Suppressor macrophage treated with lipopolysaccharide for 1 hour (primary cell): ENCODE data around the gene STIMATE.

Experiments used
- DNase-seq, 3 donors: peaks; one replicate each; pipeline ENCODE4 v3.0.0-alpha.2; 2020 to 2022

The STIMATE gene

GRCh38 chr3:52865994-52866393 lies 31.4 kb downstream of the STIMATE start:
- DNase-seq = no peak

DNA sequence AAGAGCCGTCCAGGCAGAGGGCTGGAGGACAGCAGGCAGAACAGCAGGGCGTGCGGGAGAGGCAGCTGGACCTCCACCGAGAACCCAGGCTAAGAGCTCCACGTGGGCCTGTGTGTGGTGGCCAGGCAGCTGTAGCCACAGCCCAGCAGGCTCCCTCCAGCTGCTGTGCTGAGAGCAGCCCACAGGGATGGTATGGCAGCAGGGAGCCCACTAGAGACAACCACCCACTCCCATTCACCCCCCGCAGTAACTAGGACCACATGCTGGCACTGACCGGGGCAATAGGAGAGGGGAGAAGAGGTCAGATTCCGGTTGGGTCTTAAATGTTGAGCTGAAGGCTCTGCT lies 37.0 kb downstream of the STIMATE start:
- no peak for DNase-seq

GRCh38 chr3:52859686-52860423 lies 37.5 kb downstream of the STIMATE start:
- DNase-seq = no peak

- no peak for DNase-seq
Observed at GRCh38 chr3:52857864-52858263, 39.5 kb downstream of the STIMATE start.

DNA sequence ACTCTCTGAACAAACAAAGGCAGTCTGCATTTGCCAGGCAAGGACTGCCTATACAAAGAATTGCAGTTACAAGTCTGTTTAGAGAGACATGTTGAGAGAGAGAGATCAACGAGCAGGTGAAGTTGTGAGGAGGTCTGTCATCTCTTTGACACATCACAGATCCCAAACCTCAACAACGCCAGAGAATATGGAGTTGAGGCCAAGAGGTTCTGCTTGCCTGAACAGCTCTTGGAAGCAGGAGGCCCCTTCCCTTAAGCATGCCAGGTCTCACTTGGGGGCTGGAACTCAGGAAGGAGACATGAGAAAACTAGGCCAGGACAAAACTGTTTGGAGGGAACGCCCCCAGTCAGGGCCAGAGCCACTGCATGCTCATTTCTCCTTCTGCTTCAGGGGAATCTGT lies 40.2 kb downstream of the STIMATE start:
- no peak for DNase-seq

GRCh38 chr3:52856666-52857065 lies 40.7 kb downstream of the STIMATE start:
- DNase-seq = no peak

GRCh38 chr3:52854013-52854412 lies 43.3 kb downstream of the STIMATE start:
- no peak for DNase-seq

- no peak for DNase-seq
Observed at GRCh38 chr3:52852419-52852818, 44.9 kb downstream of the STIMATE start.

DNA sequence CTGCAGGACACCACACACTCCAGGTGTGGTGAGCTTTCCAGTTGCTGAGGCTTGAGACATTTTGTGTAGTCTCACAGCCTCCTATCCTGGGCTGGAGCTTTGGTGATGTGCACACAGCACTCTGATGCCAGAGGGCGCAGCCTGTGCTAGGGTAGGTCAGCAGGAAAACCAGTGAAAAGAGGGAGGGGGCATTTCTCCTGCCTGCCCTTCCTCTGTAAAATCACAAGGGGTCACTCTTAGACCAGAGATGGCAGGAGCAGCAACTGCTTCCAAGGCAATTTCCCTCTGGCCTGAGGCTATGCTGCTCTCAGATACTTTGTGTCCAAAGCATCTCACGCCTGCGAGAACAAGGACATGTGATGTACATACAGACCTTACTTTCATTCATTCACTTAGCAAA lies 46.0 kb downstream of the STIMATE start:
- DNase-seq = peak; percentile 45 to 47 (median 45)

GRCh38 chr3:52849656-52850055 lies 47.7 kb downstream of the STIMATE start:
- no peak for DNase-seq

- peak; percentile 29 to 63 (median 44) for DNase-seq
Observed at GRCh38 chr3:52848617-52849016, 48.7 kb downstream of the STIMATE start.

DNA sequence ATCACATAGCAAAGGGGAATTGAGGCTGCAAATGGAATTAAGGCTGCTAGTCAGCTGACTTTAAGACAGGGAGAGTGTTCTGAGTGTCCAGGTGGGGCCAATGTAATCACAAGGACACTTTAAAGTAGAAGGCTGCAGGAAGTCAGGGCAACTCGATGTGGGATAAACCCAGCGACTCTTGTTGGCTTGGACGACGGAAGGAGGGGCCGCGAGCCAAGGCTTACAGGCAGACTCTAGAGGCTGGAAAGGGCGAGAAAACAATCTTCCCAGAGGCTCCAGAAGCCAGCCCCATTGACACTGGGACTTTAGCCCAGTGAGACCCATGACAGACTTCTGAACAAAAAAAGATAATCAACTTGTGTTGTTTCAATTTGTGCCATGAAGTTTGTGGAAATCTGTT lies 49.6 kb downstream of the STIMATE start:
- DNase-seq = no peak

GRCh38 chr3:52847241-52847640 lies 50.1 kb downstream of the STIMATE start:
- no peak for DNase-seq

- DNase-seq = no peak
Observed at GRCh38 chr3:52846432-52846965, 50.8 kb downstream of the STIMATE start.

- peak in 1 of 3 donors; percentile 22 for DNase-seq
Observed at GRCh38 chr3:52845691-52846431, 51.5 kb downstream of the STIMATE start.

GRCh38 chr3:52845157-52845556 lies 52.2 kb downstream of the STIMATE start:
- peak in 2 of 3 donors; percentile 21 to 28 for DNase-seq

GRCh38 chr3:52844290-52844975 lies 52.9 kb downstream of the STIMATE start:
- peak; percentile 50 to 63 (median 58) for DNase-seq

- no peak for DNase-seq
Observed at GRCh38 chr3:52843881-52844280, 53.5 kb downstream of the STIMATE start.

GRCh38 chr3:52843108-52843865 lies 54.1 kb downstream of the STIMATE start:
- DNase-seq = peak; percentile 43 to 56 (median 48)

DNA sequence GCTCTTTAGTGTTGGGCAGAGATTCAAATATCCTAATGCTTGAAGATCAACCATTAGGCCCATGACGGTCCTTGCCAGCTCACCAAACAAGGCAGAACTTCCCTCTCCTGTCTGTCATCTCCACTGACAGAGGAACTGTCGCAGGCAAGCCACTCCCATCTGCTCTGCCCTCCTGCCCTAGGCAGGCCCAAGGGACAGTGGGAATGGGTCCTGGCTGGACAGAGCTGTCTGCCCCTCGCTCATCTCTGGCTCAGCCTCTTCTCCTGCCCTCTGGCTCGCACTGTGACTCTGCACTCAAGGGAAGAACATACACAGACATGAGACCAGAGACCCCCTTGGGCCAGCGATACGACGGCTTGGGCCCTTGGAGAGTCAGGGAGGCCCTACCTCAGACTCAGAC lies 54.9 kb downstream of the STIMATE start:
- DNase-seq = peak; percentile 14 to 40 (median 25)

DNA sequence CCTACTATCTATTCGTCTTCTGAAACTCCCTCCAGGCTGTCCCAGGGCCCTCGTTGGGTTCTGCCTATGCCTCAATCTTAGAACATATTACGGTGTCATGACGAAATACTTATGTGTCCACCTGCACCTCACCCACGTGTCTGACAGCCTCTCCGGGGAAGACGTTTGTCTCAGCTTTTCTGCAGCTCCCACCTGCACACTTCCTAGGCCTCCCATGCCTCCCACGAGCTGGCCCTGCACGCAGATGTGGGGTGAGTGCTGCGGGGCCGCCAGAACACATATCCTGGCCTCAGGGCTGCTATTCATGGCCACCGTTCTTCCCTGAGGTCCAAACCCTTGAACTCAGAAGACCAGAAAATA lies 55.4 kb downstream of the STIMATE start:
- no peak for DNase-seq

GRCh38 chr3:52841211-52841980 lies 56.0 kb downstream of the STIMATE start:
- no peak for DNase-seq
